Measurements from ENCODE around the gene PIKFYVE.

- TF ChIP-seq CTCF (conservative IDR thresholded peaks at IDR 0.05 in 1 of 2, IDR thresholded peaks at IDR 0.05 in 1 of 2; ENCODE audit: low read depth in 1 of 2, low read length in 2 of 2) (no peak), EZH2 (IDR thresholded peaks at IDR 0.05; ENCODE audit: low read length, missing control alignments) (no peak)
These were observed 68.2 kb downstream of the PIKFYVE start for GRCh38 chr2:208334230-208334629.

Measured in fibroblast of lung (primary cell).